Natural killer cell (primary cell): ENCODE measurements around the gene NKX3-2. TPM values are rescaled to one million over a fixed set of nuclear protein-coding genes. Genes with fewer than 3 reads are reported as not detected.

Source experiments
- ATAC-seq, 3 donors: fragments of 150-1000 bp in 2 of 3; fragments of 200-7000 bp in 1 of 3; cut with Tn5 transposase; 1 replicate in 1 of 3; 2 replicates in 2 of 3; pipeline ENCODE4 v1.10.0; 2021; ENCODE audit warnings: mild to moderate bottlenecking in 2 of 3, moderate library complexity in 2 of 3
- DNase-seq, 2 donors: peaks; one replicate each; pipeline versions ENCODE4 v3.0.0 to v3.0.0-alpha.2; 2013 to 2021; ENCODE audit warnings: mixed read lengths in 1 of 2
- H3K27ac ChIP-seq: one replicate; pipeline ENCODE4 v1.5.1; 2013; ENCODE audit warnings: mild to moderate bottlenecking, low read length
- H3K27me3 ChIP-seq: one replicate; pipeline ENCODE4 v1.6.1; 2013; ENCODE audit warnings: low read length; ENCODE audit not compliant: control insufficient read depth, insufficient read depth
- H3K36me3 ChIP-seq: one replicate; pipeline ENCODE4 v1.6.1; 2013; ENCODE audit warnings: low read length; ENCODE audit not compliant: control insufficient read depth, insufficient read depth
- H3K4me1 ChIP-seq: one replicate; pipeline ENCODE4 v1.6.1; 2013; ENCODE audit warnings: low read length; ENCODE audit not compliant: control insufficient read depth, insufficient read depth
- H3K4me3 ChIP-seq: one replicate; pipeline ENCODE4 v1.5.1; 2013; ENCODE audit warnings: low read length
- H3K9me3 ChIP-seq: one replicate; pipeline ENCODE4 v1.6.1; 2013; ENCODE audit warnings: low read length; ENCODE audit not compliant: control insufficient read depth, insufficient read depth
- H3K27ac Mint-ChIP-seq, 2 donors: one replicate each; pipeline ENCODE4 v1.8.0; 2022; ENCODE audit warnings: mild to moderate bottlenecking in 2 of 2, mixed read lengths in 2 of 2, moderate library complexity in 1 of 2
- H3K27me3 Mint-ChIP-seq, 2 donors: one replicate each; pipeline ENCODE4 v1.8.0; 2022; ENCODE audit warnings: low read depth in 2 of 2, mixed read lengths in 2 of 2
- H3K36me3 Mint-ChIP-seq: one replicate; pipeline ENCODE4 v1.8.0; 2022; ENCODE audit warnings: mixed read lengths
- H3K4me1 Mint-ChIP-seq, 2 donors: one replicate each; pipeline ENCODE4 v1.8.0; 2022; ENCODE audit warnings: mixed read lengths in 2 of 2
- H3K4me3 Mint-ChIP-seq: one replicate; pipeline ENCODE4 v1.8.0; 2022; ENCODE audit warnings: mild to moderate bottlenecking, moderate library complexity, mixed read lengths
- H3K9me3 Mint-ChIP-seq, 2 donors: one replicate each; pipeline ENCODE4 v1.8.0; 2022; ENCODE audit warnings: mixed read lengths in 2 of 2
- WGBS: methylation state at CpG from one replicate; pipeline ENCODE4 v1.1.7; 2013; ENCODE audit warnings: missing lambda C conversion rate; ENCODE audit not compliant: insufficient coverage; 5-methylcytosine and 5-hydroxymethylcytosine counted together
- intact Hi-C: fragments of 100-400 bp; cut with micrococcal nuclease; formaldehyde crosslinking; loops from one replicate; pipeline ENCODE4 v1.14.2; 2022
- total RNA-seq, 4 donors: library from RNA; stranded (reverse); fragments of 120-200 nt in 1 of 4; gene quantifications; one replicate each; pipeline versions ENCODE4 v1.2.3 to v1.2.4, GENCODE V29; 2013 to 2022
- TF ChIP-seq, protein P1 (sequence below): fragments of 200-600 bp; IDR thresholded peaks from one replicate; pipeline ENCODE4 v1.8.0; 2022; ENCODE audit warnings: antibody characterized with exemption

NKX3-2 gene
- total RNA-seq, 3 donors from 2014 or later (not counting 1 experiment from before 2014, with no cell fraction given): not detected

DNA sequence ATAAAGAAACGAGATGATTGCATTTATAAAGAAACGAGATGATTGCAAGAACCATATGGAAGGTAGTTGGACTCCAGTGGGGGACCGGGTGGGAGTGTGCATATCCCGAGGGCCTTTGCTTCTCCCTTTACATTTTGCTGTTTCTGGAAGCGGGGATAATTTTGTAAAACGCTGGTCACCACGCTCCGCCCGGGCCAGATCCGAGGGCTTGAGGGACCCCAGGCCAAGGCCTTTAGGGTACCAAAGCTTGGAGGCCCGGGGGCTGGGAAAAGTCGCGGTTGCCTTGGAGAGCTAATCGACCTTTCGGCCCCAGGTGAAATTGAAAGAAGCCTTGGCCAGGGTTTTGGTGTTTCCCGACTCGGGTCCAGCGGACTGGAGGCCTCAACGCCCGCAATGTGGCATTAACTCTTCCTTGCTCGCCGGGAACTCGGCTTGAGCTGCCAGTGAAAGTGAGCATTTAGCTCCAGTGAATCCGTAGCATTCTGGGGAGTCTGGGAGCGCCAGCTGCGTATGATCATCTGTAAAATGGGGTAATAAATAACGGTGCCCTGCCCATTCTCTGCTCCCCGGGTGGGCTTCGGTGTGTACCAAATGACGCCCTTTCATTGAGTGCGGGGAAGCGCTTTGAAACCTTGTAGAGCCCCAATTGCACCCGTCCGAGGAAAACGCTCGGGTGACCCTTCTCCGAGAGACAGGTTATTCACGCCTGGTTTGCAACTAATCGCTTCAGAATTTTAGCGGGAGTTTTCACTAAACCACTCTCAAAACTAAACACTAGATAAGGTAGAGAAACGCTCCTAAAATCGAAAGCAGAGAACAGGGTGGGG, 4.5 kb downstream of the NKX3-2 start:
- Mint-ChIP-seq H3K27me3 (peaks cover 68 to 71% of the 10 kb centered on the region in 2 donors), H3K9me3 (peaks cover 2 to 3% of the 10 kb centered on the region in 2 donors), H3K4me3 (no peak overlapping the region), H3K27ac (no peak overlapping the region), H3K4me1 (peaks cover 9 to 26% of the 10 kb centered on the region in 2 donors), H3K36me3 (peaks cover 11% of the 10 kb centered on the region)
- no peaks in the 10 kb centered on the region for H3K36me3 ChIP-seq
- H3K4me3 ChIP-seq: no peak overlapping the region
- peaks cover 85% of the 10 kb centered on the region for H3K27me3 ChIP-seq
- H3K27ac ChIP-seq: no peak overlapping the region
- 10% methylated on average over 40 of the region's 42 CpGs for WGBS
- ATAC-seq: no peak
- H3K4me1 ChIP-seq: peaks cover 41% of the 10 kb centered on the region
- no peak for DNase-seq
- peaks cover 52% of the 10 kb centered on the region for H3K9me3 ChIP-seq
- TF ChIP-seq, protein P1, sequence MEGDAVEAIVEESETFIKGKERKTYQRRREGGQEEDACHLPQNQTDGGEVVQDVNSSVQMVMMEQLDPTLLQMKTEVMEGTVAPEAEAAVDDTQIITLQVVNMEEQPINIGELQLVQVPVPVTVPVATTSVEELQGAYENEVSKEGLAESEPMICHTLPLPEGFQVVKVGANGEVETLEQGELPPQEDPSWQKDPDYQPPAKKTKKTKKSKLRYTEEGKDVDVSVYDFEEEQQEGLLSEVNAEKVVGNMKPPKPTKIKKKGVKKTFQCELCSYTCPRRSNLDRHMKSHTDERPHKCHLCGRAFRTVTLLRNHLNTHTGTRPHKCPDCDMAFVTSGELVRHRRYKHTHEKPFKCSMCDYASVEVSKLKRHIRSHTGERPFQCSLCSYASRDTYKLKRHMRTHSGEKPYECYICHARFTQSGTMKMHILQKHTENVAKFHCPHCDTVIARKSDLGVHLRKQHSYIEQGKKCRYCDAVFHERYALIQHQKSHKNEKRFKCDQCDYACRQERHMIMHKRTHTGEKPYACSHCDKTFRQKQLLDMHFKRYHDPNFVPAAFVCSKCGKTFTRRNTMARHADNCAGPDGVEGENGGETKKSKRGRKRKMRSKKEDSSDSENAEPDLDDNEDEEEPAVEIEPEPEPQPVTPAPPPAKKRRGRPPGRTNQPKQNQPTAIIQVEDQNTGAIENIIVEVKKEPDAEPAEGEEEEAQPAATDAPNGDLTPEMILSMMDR: no peak
- intact Hi-C loops: no loop called here

DNA sequence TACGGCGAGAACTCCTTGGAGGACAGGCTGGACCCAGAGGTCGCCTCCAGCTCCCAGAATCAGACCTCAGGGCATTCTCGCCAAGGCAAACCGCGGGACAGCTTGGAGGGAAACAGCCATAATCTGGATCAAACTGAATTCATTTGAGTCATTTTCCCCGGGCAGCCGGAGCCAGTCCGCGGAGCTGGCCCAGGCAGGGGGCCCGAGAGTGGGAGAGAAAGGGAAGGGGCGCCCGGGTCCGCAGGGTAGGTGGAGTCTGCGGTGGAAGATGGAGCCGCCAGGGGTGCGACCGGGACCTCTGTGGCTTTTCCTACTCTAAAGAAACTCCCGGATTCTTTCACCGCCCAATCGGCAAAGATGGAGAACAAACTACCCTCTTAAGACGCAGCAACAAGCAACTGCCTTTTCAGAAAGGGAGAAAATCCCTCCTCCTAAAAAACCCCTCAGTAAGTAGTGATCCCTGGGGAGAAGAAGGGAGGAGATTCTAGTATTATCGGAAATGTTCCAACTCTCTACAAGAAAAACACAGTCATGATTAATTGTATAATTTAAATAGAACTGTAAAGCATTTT, 5.2 kb downstream of the NKX3-2 start:
- H3K4me3 Mint-ChIP-seq: no peak overlapping the region
- peaks cover 54% of the 10 kb centered on the region for H3K9me3 ChIP-seq
- ATAC-seq: no peak
- H3K36me3 ChIP-seq: no peaks in the 10 kb centered on the region
- intact Hi-C loops: no loop called here
- H3K27ac ChIP-seq: no peak overlapping the region
- peaks cover 39% of the 10 kb centered on the region for H3K4me1 ChIP-seq
- no peak overlapping the region for H3K27ac Mint-ChIP-seq
- peaks cover 11% of the 10 kb centered on the region for H3K36me3 Mint-ChIP-seq
- DNase-seq: no peak
- TF ChIP-seq, protein P1: no peak
- H3K4me1 Mint-ChIP-seq: peaks cover 9 to 23% of the 10 kb centered on the region in 2 donors
- H3K9me3 Mint-ChIP-seq: peaks cover 2 to 3% of the 10 kb centered on the region in 2 donors
- 8% methylated on average over 19 of the region's 23 CpGs for WGBS
- peaks cover 91% of the 10 kb centered on the region for H3K27me3 ChIP-seq
- peaks cover 72 to 75% of the 10 kb centered on the region in 2 donors for H3K27me3 Mint-ChIP-seq
- no peak overlapping the region for H3K4me3 ChIP-seq

DNA sequence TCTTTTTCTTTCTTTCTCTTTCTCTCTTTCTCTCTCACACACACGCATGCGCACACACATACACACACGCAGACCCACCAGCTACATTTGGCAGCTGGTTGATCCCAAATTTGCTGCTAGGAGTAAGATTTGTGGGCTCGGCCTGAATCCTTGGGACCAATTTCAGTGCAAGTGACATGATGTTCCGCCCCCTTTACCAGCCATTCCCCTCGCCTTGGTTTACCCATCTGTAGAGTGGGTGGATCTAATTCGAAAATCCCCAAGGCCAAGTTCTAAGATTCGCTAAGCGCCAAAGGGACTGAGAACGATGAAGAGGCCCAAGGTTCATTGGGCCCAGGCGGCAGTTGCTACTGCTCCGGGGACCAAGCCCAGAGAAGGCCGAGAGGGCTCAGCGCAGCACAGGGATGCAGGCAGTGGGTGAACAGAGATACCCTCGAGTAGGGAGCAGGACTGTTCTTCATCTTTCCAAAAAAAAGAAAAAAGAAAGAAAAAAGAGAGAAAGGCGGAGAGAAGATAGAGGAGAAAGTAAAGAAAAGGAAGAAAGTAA, 5.8 kb downstream of the NKX3-2 start:
- Histone ChIP-seq H3K9me3 (peaks cover 54% of the 10 kb centered on the region), H3K36me3 (no peaks in the 10 kb centered on the region), H3K27me3 (peaks cover 93% of the 10 kb centered on the region), H3K4me3 (no peak overlapping the region), H3K27ac (no peak overlapping the region), H3K4me1 (peaks cover 38% of the 10 kb centered on the region)
- DNase-seq (no peak), ATAC-seq (no peak)
- Mint-ChIP-seq H3K36me3 (peaks cover 11% of the 10 kb centered on the region), H3K27ac (peak overlapping the region in 1 of 2 donors; percentile 22), H3K4me1 (peaks cover 9 to 21% of the 10 kb centered on the region in 2 donors), H3K9me3 (peaks cover 2 to 3% of the 10 kb centered on the region in 2 donors), H3K27me3 (peaks cover 76 to 80% of the 10 kb centered on the region in 2 donors), H3K4me3 (peak overlapping the region; percentile 38)
- intact Hi-C loops: no loop called here
- TF ChIP-seq, protein P1: no peak
- WGBS: 20% methylated on average over 13 of the region's 16 CpGs
